K562 (cell line): ENCODE data around the gene RNMT. TPM values are rescaled to one million over a fixed set of nuclear protein-coding genes. Genes with fewer than 3 reads are reported as not detected.
A peak's percentile ranks its signal among the peaks of the same experiment; 100 is the strongest.

Experiments
- BRF1 ChIP-seq: IDR thresholded peaks from 3 replicates; pipeline ENCODE4 v1.6.1; 2011; ENCODE audit warnings: borderline replicate concordance, mild to moderate bottlenecking; ENCODE audit not compliant: insufficient read length; ENCODE audit errors: extremely low read depth
- ETV6 ChIP-seq, 3 experiments: fragments of 150-350 bp in 1 of 3; sonication (generic) in 1 of 3; formaldehyde crosslinking in 1 of 3; IDR thresholded peaks; 2 replicates each; pipeline versions ENCODE4 v1.6.1 to v1.8.0; 2014 to 2022; ENCODE audit warnings: borderline replicate concordance in 2 of 3, low read depth in 2 of 3, antibody characterized with exemption in 1 of 3, low read length in 1 of 3, mild to moderate bottlenecking in 1 of 3, missing genetic modification reagents in 1 of 3
- HINFP ChIP-seq: fragments of 450-650 bp; conservative IDR thresholded peaks from 2 replicates; pipeline ENCODE4 v1.6.1; 2016; ENCODE audit warnings: missing genetic modification characterization, low read depth, mild to moderate bottlenecking, control low read depth, missing compliant biosample characterization
- HNRNPK ChIP-seq: fragments of 200-400 bp; formaldehyde crosslinking; IDR thresholded peaks from one replicate; pipeline ENCODE4 v1.6.1; 2018; ENCODE audit warnings: mild to moderate bottlenecking, low read depth, low read length; ENCODE audit not compliant: poor library complexity, severe bottlenecking
- MTA2 ChIP-seq: fragments of 450-650 bp; IDR thresholded peaks from 2 replicates; pipeline ENCODE4 v1.6.1; 2016; ENCODE audit warnings: low read depth
- MYBL2 ChIP-seq, 2 experiments: fragments of 450-650 bp in 1 of 2; sonication (generic) in 1 of 2; formaldehyde crosslinking in 1 of 2; IDR thresholded peaks; 2 replicates each; pipeline versions ENCODE4 v1.6.1 to v1.8.1; 2017 to 2022; ENCODE audit warnings: borderline replicate concordance in 1 of 2, inconsistent platforms in 1 of 2, low read depth in 1 of 2, mild to moderate bottlenecking in 1 of 2, missing genetic modification reagents in 1 of 2, moderate library complexity in 1 of 2
- MYNN ChIP-seq, 2 experiments: sonication (generic); formaldehyde crosslinking in 1 of 2; IDR thresholded peaks; 2 replicates each; pipeline versions ENCODE4 v1.5.0 to v1.6.1; 2016 to 2020; ENCODE audit warnings: antibody characterized with exemption in 1 of 2, missing genetic modification reagents in 1 of 2
- REST ChIP-seq, 2 experiments: fragments of 450-650 bp; formaldehyde crosslinking in 1 of 2; IDR thresholded peaks; 2 replicates each; pipeline versions ENCODE4 v1.4.0 to v1.6.1; 2014 to 2020; ENCODE audit warnings: mild to moderate bottlenecking in 2 of 2, borderline replicate concordance in 1 of 2, low read depth in 1 of 2
- SNRNP70 ChIP-seq: fragments of 200-400 bp; formaldehyde crosslinking; optimal IDR thresholded peaks from 2 replicates; pipeline ENCODE3; 2017; ENCODE audit warnings: low read depth, low read length
- UBTF ChIP-seq, 2 experiments: IDR thresholded peaks; 2 replicates each; pipeline ENCODE4 v1.6.1; 2012; ENCODE audit warnings: improper control_type of control experiment in 2 of 2, low read depth in 2 of 2, low read length in 2 of 2, borderline replicate concordance in 1 of 2
- ZNF12 ChIP-seq: sonication (generic); formaldehyde crosslinking; IDR thresholded peaks from 2 replicates; pipeline ENCODE4 v1.4.0; 2020; ENCODE audit warnings: mild to moderate bottlenecking, missing genetic modification reagents
- ZNF766 ChIP-seq: fragments of 200-800 bp; sonication (Bioruptor generic); conservative IDR thresholded peaks from 2 replicates; pipeline ENCODE4 v1.6.1; 2016; ENCODE audit warnings: missing genetic modification characterization, missing compliant biosample characterization
- polyA plus RNA-seq, 8 experiments: library from polyadenylated mRNA; depleted of rRNA in 4 of 8; stranded (reverse) in 5 of 8; unstranded in 3 of 8; fragments of >200 nt; fragmentation: Nextera tagmentation in 2 of 8; fragmentation: Illumina TruSeq in 1 of 8; extraction: Ambion mirVana in 2 of 8; extraction: Trizol in 1 of 8; gene quantifications; 2 replicates each; pipeline versions ENCODE4 v1.2.1 to v1.2.3, GENCODE V29; 2011 to 2014; ENCODE audit warnings: inconsistent platforms in 1 of 8, missing spikeins in 1 of 8
- total RNA-seq, 7 experiments: library from RNA; depleted of rRNA in 6 of 7; stranded (reverse); fragments of >200 nt in 6 of 7; fragmentation: Illumina TruSeq in 2 of 7; extraction: Trizol in 2 of 7; gene quantifications; 2 replicates each; pipeline versions ENCODE4 v1.2.1 to v1.2.3, GENCODE V29; 2011 to 2021; ENCODE audit warnings: low replicate concordance in 1 of 7

The RNMT gene
- total and polyA plus RNA-seq, 9 of the 15 experiments (the other 6 are each of a cell fraction or from before 2014, with no cell fraction given): 20.2 to 63.4 (median 34.1) TPM

GRCh38 chr18:13800505-13801259, 74.2 kb downstream of the RNMT start (continued):
- TF ChIP-seq UBTF (IDR thresholded peaks at IDR 0.05; ENCODE audit: borderline replicate concordance in 1 of 2, low read depth in 2 of 2, low read length in 2 of 2) (0 out of 4 replicates have a peak, but pooled peaks of 1 of the 2 experiments have one; percentile 48), ZNF766 (CRISPR knock-in tag) (no peak), ETV6 (IDR thresholded peaks at IDR 0.05; ENCODE audit: borderline replicate concordance in 1 of 2, low read depth in 2 of 2, low read length in 1 of 2) (no peak), ETV6 (CRISPR knock-in tag; IDR thresholded peaks at IDR 0.05; ENCODE audit: borderline replicate concordance) (no peak), REST (IDR thresholded peaks at IDR 0.05; ENCODE audit: borderline replicate concordance) (0 out of 2 replicates have a peak, but pooled peaks have one; percentile 28), REST (CRISPR knock-in tag; IDR thresholded peaks at IDR 0.05; ENCODE audit: low read depth) (no peak), SNRNP70 (no peak), ZNF12 (no peak), HNRNPK (no peak), BRF1 (no peak), MYNN (IDR thresholded peaks at IDR 0.05) (no peak), MYNN (CRISPR knock-in tag; IDR thresholded peaks at IDR 0.05) (no peak), HINFP (tag) (no peak), MYBL2 (IDR thresholded peaks at IDR 0.05; ENCODE audit: low read depth) (no peak), MYBL2 (CRISPR knock-in tag; IDR thresholded peaks at IDR 0.05; ENCODE audit: borderline replicate concordance) (no peak), MTA2 (no peak)
